K562 (cell line): ENCODE results near the gene SLC25A31. TPM values are rescaled to one million over a fixed set of nuclear protein-coding genes. Genes with fewer than 3 reads are reported as not detected.
A peak's percentile ranks its signal among the peaks of the same experiment; 100 is the strongest.

Experiments used
- ATAC-seq: fragments of 200-7000 bp; cut with Tn5 transposase; 3 replicates; pipeline ENCODE4 v1.9.1; 2020; ENCODE audit warnings: moderate library complexity
- BruUV-seq: library from RNA; stranded (reverse); fragments of 400-500 nt; replicated peaks from 2 replicates; lab custom pipeline; 2021; lab: Mats Ljungman, UMichigan
- CTCF ChIA-PET: fragments of 300-600 bp; formaldehyde crosslinking; extraction: SDS; loops from one replicate; lab custom pipeline; 2021; ENCODE audit warnings: low intra/inter-chr PET ratio; lab: Yijun Ruan, JAX
- POLR2A ChIA-PET: fragments of 300-600, 350-650 bp; sonication (Branson Sonifier 250); formaldehyde crosslinking; extraction: SDS; loops from one replicate; lab custom pipeline; 2021; ENCODE audit warnings: antibody characterized with exemption, inconsistent platforms; lab: Yijun Ruan, JAX
- DNase-seq, 4 experiments: peaks; one replicate each; pipeline versions ENCODE4 v3.0.0 to v3.0.0-alpha.2; 2011 to 2018; ENCODE audit warnings: low spot score in 3 of 4, mixed read lengths in 3 of 4; ENCODE audit errors: extremely low read depth in 1 of 4
- FAIRE-seq: peaks from 2 replicates; lab custom pipeline; 2011; peaks lifted over from hg19 to GRCh38; lab: Jason Lieb, UNC
- H2AFZ ChIP-seq: 2 replicates; pipeline ENCODE4 v1.6.0; 2011; ENCODE audit warnings: low read depth, low read length, control low read depth, inconsistent platforms
- H3K27ac ChIP-seq: fragments of 200-600 bp; 3 replicates; pipeline ENCODE4 v1.8.0; 2011; ENCODE audit warnings: low read depth, mild to moderate bottlenecking, control low read depth, inconsistent platforms, low read length, moderate library complexity, mixed read lengths; ENCODE audit errors: extremely low read depth
- H3K27me3 ChIP-seq, 2 experiments: fragments of 300-600 bp in 1 of 2; 2 replicates in 1 of 2; 3 replicates in 1 of 2; pipeline versions ENCODE4 v1.6.0 to v1.8.0; 2011; ENCODE audit warnings: inconsistent platforms in 2 of 2, low read length in 2 of 2, mild to moderate bottlenecking in 1 of 2, mixed read lengths in 1 of 2, moderate library complexity in 1 of 2; ENCODE audit not compliant: control insufficient read depth in 2 of 2, insufficient read depth in 2 of 2
- H3K36me3 ChIP-seq: fragments of 300-600 bp; 3 replicates; pipeline ENCODE4 v1.8.0; 2011; ENCODE audit warnings: mild to moderate bottlenecking, low read length, inconsistent platforms; ENCODE audit not compliant: control insufficient read depth, insufficient read depth
- H3K4me1 ChIP-seq, 2 experiments: fragments of 200-600 bp in 1 of 2; replicated peaks in 1 of 2; 2 replicates in 1 of 2; 3 replicates in 1 of 2; pipeline versions ENCODE4 v1.5.1 to v1.8.0; 2011; ENCODE audit warnings: inconsistent platforms in 2 of 2, low read length in 2 of 2, mild to moderate bottlenecking in 1 of 2, mixed read lengths in 1 of 2, moderate library complexity in 1 of 2; ENCODE audit not compliant: control insufficient read depth in 2 of 2, insufficient read depth in 2 of 2
- H3K4me2 ChIP-seq: 2 replicates; pipeline ENCODE4 v1.6.1; 2011; ENCODE audit warnings: low read length, control low read depth, inconsistent platforms, mixed read lengths; ENCODE audit not compliant: insufficient read depth
- H3K4me3 ChIP-seq: fragments of 200-600 bp; sonication (generic), shearing (Covaris generic); 2 replicates; pipeline ENCODE4 v1.5.1; 2016; ENCODE audit warnings: control low read depth, inconsistent platforms
- H3K79me2 ChIP-seq: fragments of 200-600 bp; 3 replicates; pipeline ENCODE4 v1.8.0; 2011; ENCODE audit warnings: low read length, inconsistent platforms; ENCODE audit not compliant: control insufficient read depth, insufficient read depth
- H3K9ac ChIP-seq, 2 experiments: 2 replicates each; pipeline versions ENCODE4 v1.6.0 to v1.6.1; 2011; ENCODE audit warnings: low read depth in 2 of 2, low read length in 2 of 2, control low read depth in 1 of 2, inconsistent platforms in 1 of 2, mild to moderate bottlenecking in 1 of 2, mixed read lengths in 1 of 2; ENCODE audit not compliant: insufficient read depth in 1 of 2
- H3K9me1 ChIP-seq: one replicate; pipeline ENCODE4 v1.6.0; 2011; ENCODE audit warnings: inconsistent platforms, mild to moderate bottlenecking, low read length, moderate library complexity; ENCODE audit not compliant: control insufficient read depth, insufficient read depth
- H3K9me3 ChIP-seq: replicated peaks from 2 replicates; pipeline ENCODE4 v1.5.1; 2011; ENCODE audit warnings: low read depth, low read length, inconsistent platforms; ENCODE audit not compliant: control insufficient read depth, insufficient read depth
- H4K20me1 ChIP-seq: replicated peaks from 2 replicates; pipeline ENCODE4 v1.6.1; 2011; ENCODE audit warnings: low read length, inconsistent platforms, mixed read lengths; ENCODE audit not compliant: control insufficient read depth, insufficient read depth
- EWSR1 ChIP-seq: fragments of 450-650 bp; IDR thresholded peaks from 2 replicates; pipeline ENCODE4 v1.6.1; 2018; ENCODE audit warnings: borderline replicate concordance, mild to moderate bottlenecking, low read depth, moderate library complexity; ENCODE audit not compliant: partially characterized antibody
- POLR2AphosphoS5 ChIP-seq: IDR thresholded peaks from 2 replicates; pipeline ENCODE4 v1.6.1; 2011; ENCODE audit warnings: mild to moderate bottlenecking, low read depth, low read length, moderate library complexity; ENCODE audit not compliant: control insufficient read depth, insufficient read depth
- SMARCB1 ChIP-seq: IDR thresholded peaks from 2 replicates; pipeline ENCODE4 v1.6.1; 2011; ENCODE audit warnings: improper control_type of control experiment, low read depth; ENCODE audit not compliant: insufficient read length
- ZNF316 ChIP-seq: fragments of 450-650 bp; IDR thresholded peaks from 2 replicates; pipeline ENCODE4 v1.6.1; 2016
- WGBS: fragments of 100-300 bp; shearing (Covaris generic); methylation state at CpG from one replicate; pipeline ENCODE4 v1.1.6; 2016; ENCODE audit warnings: low coverage, mixed read lengths; ENCODE audit not compliant: insufficient coverage; ENCODE audit errors: missing lambda C conversion rate; 5-methylcytosine and 5-hydroxymethylcytosine counted together
- in situ Hi-C: fragments of 300-500 bp; cut with MboI; formaldehyde crosslinking; loops from 4 replicates; pipeline ENCODE4 v1.15.0; 2018; ENCODE audit warnings: inconsistent platforms, mixed read lengths
- intact Hi-C: fragments of 100-400 bp; cut with micrococcal nuclease; formaldehyde crosslinking; loops from 2 replicates; pipeline ENCODE4 v1.14.2; 2022
- polyA plus RNA-seq, 8 experiments: library from polyadenylated mRNA; depleted of rRNA in 4 of 8; stranded (reverse) in 5 of 8; unstranded in 3 of 8; fragments of >200 nt; fragmentation: Nextera tagmentation in 2 of 8; fragmentation: Illumina TruSeq in 1 of 8; extraction: Ambion mirVana in 2 of 8; extraction: Trizol in 1 of 8; gene quantifications; 2 replicates each; pipeline versions ENCODE4 v1.2.1 to v1.2.3, GENCODE V29; 2011 to 2014; ENCODE audit warnings: inconsistent platforms in 1 of 8, missing spikeins in 1 of 8
- total RNA-seq, 7 experiments: library from RNA; depleted of rRNA in 6 of 7; stranded (reverse); fragments of >200 nt in 6 of 7; fragmentation: Illumina TruSeq in 2 of 7; extraction: Trizol in 2 of 7; gene quantifications; 2 replicates each; pipeline versions ENCODE4 v1.2.1 to v1.2.3, GENCODE V29; 2011 to 2021; ENCODE audit warnings: low replicate concordance in 1 of 7
- TF ChIP-seq, protein P1 (sequence below): sonication (generic); formaldehyde crosslinking; IDR thresholded peaks from 2 replicates; pipeline ENCODE4 v1.8.0; 2022; ENCODE audit warnings: mild to moderate bottlenecking, low read depth, missing genetic modification reagents
- TF ChIP-seq, protein P2 (sequence below): fragments of 450-650 bp; IDR thresholded peaks from 2 replicates; pipeline ENCODE4 v1.6.1; 2017; ENCODE audit warnings: antibody characterized with exemption, mild to moderate bottlenecking

The SLC25A31 gene
- total and polyA plus RNA-seq, 9 of the 15 experiments (the other 6 are each of a cell fraction or from before 2014, with no cell fraction given): 0.07 TPM; not detected in 8

DNA sequence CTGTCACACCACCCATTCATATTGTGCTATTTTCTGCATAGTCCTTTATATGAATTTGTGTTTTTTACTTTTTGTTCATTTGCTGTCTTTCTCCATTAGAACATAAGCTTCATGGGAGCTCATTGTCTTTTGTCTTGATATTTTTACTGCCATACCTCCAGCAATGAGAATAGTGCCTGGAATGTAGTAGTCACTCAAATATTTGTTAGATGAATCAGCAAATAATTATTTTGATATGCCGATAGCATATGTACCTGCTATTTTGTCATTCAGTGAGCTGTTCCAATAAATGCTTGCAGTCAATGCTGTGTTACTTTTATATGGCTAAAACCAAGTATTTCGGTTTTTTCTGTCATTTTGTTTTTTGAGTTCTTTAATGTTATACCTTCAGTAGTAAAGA lies 43.5 kb upstream of the SLC25A31 start:
- no peaks in the 10 kb centered on the region for H3K27me3 ChIP-seq
- no peak overlapping the region for H3K9ac ChIP-seq
- H3K4me3 ChIP-seq: no peak overlapping the region
- no peaks in the 10 kb centered on the region for H3K4me1 ChIP-seq
- H2AFZ ChIP-seq: no peak overlapping the region
- ATAC-seq: no peak
- no peak for FAIRE-seq
- DNase-seq: no peak
- TF ChIP-seq POLR2AphosphoS5 (no peak), EWSR1 (no peak), SMARCB1 (no peak), ZNF316 (peak; percentile 29; the same call in 1 of the 2 replicates)
- TF ChIP-seq, protein P1, sequence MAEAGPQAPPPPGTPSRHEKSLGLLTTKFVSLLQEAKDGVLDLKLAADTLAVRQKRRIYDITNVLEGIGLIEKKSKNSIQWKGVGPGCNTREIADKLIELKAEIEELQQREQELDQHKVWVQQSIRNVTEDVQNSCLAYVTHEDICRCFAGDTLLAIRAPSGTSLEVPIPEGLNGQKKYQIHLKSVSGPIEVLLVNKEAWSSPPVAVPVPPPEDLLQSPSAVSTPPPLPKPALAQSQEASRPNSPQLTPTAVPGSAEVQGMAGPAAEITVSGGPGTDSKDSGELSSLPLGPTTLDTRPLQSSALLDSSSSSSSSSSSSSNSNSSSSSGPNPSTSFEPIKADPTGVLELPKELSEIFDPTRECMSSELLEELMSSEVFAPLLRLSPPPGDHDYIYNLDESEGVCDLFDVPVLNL (CRISPR knock-in tag): no peak
- TF ChIP-seq, protein P2, sequence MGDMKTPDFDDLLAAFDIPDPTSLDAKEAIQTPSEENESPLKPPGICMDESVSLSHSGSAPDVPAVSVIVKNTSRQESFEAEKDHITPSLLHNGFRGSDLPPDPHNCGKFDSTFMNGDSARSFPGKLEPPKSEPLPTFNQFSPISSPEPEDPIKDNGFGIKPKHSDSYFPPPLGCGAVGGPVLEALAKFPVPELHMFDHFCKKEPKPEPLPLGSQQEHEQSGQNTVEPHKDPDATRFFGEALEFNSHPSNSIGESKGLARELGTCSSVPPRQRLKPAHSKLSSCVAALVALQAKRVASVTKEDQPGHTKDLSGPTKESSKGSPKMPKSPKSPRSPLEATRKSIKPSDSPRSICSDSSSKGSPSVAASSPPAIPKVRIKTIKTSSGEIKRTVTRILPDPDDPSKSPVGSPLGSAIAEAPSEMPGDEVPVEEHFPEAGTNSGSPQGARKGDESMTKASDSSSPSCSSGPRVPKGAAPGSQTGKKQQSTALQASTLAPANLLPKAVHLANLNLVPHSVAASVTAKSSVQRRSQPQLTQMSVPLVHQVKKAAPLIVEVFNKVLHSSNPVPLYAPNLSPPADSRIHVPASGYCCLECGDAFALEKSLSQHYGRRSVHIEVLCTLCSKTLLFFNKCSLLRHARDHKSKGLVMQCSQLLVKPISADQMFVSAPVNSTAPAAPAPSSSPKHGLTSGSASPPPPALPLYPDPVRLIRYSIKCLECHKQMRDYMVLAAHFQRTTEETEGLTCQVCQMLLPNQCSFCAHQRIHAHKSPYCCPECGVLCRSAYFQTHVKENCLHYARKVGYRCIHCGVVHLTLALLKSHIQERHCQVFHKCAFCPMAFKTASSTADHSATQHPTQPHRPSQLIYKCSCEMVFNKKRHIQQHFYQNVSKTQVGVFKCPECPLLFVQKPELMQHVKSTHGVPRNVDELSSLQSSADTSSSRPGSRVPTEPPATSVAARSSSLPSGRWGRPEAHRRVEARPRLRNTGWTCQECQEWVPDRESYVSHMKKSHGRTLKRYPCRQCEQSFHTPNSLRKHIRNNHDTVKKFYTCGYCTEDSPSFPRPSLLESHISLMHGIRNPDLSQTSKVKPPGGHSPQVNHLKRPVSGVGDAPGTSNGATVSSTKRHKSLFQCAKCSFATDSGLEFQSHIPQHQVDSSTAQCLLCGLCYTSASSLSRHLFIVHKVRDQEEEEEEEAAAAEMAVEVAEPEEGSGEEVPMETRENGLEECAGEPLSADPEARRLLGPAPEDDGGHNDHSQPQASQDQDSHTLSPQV: no peak
- H3K9me3 ChIP-seq: no peaks in the 10 kb centered on the region
- H4K20me1 ChIP-seq: no peaks in the 10 kb centered on the region
- H3K27ac ChIP-seq: no peak overlapping the region
- no peak overlapping the region for H3K4me2 ChIP-seq
- no peaks in the 10 kb centered on the region for H3K9me1 ChIP-seq
- BruUV-seq: no TSS peak
- intact Hi-C loops (no loop called here), in situ Hi-C loops (no loop called here)
- no peaks in the 10 kb centered on the region for H3K36me3 ChIP-seq
- ChIA-PET POLR2A (no interaction called here), CTCF (no interaction called here)
- 48% methylated on average over 2 of the region's 2 CpGs for WGBS
- H3K79me2 ChIP-seq: no peaks in the 10 kb centered on the region
